Measurements from ENCODE around the gene CNOT10.
"Not testable (repeated sequence)": the region's sequence is repeated elsewhere in the genome, so short reads cannot be mapped to it uniquely, and the experiment has no call there.

CNOT10 gene, protein sequence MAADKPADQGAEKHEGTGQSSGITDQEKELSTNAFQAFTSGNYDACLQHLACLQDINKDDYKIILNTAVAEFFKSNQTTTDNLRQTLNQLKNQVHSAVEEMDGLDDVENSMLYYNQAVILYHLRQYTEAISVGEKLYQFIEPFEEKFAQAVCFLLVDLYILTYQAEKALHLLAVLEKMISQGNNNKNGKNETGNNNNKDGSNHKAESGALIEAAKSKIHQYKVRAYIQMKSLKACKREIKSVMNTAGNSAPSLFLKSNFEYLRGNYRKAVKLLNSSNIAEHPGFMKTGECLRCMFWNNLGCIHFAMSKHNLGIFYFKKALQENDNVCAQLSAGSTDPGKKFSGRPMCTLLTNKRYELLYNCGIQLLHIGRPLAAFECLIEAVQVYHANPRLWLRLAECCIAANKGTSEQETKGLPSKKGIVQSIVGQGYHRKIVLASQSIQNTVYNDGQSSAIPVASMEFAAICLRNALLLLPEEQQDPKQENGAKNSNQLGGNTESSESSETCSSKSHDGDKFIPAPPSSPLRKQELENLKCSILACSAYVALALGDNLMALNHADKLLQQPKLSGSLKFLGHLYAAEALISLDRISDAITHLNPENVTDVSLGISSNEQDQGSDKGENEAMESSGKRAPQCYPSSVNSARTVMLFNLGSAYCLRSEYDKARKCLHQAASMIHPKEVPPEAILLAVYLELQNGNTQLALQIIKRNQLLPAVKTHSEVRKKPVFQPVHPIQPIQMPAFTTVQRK

DNA sequence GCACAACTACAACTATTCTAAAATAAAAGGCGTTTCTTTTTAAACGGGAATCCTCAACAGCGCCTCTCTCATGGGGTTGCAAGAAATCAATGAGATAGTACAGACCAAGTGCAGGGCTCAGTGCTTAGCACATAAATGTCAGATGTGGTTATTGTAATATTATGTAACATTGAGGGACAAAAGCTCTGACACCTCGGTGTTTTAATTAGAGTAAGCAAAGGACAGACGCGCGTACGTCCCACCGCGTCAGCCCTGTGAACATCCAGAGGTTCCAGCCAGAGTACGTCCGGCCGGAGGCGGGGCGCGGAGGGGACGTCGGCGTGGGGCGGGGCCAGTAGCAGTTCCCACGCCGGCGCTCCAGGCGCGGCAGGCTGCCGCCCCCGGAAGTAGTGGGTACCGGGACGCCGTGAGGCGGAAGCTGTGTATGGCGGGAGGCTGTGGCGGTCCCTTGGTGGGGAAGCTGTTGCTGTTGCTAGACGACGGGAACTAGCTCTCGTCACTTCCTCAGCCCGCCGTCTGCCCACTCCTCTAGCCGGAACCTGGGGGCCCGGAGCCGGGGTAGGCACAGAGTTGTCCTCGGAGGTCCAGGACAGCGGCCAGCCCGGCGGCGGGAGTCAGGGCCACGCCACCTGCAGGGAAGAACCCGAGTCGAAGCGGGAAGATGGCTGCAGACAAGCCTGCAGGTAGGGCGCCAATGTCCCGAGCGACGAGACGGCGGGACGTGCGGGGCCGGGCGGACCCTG, at the start of gene CNOT10:
Gene CNOT10, plus strand, starts transcription at position 389 of the 743 bp plus-strand sequence. Its CDS starts 273 bp downstream, at position 662.
- in situ Hi-C loops (cut with MboI; ENCODE audit: low sequenced_read_pairs): no loop called here

DNA sequence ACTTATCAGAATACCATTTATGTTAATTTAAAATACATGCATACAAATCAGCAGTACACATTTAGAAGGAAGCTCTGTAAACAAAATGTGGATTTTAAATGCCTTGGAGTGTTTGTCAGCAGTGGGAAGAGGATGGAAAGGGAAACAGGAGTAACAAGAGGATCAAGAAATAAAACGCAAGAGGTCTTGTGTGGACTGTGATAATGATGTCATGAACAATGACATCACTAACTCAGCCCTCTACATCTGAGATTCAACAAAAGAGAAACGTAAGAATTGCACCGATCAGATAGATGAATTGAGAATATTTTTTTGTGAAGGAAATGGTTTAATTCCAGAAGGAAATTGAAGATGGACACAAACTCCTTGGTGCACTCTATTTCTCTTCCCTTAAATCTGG, 44.0 kb upstream of the CNOT10 start:
- in situ Hi-C loops (cut with MboI; ENCODE audit: low sequenced_read_pairs): no loop called here

DNA sequence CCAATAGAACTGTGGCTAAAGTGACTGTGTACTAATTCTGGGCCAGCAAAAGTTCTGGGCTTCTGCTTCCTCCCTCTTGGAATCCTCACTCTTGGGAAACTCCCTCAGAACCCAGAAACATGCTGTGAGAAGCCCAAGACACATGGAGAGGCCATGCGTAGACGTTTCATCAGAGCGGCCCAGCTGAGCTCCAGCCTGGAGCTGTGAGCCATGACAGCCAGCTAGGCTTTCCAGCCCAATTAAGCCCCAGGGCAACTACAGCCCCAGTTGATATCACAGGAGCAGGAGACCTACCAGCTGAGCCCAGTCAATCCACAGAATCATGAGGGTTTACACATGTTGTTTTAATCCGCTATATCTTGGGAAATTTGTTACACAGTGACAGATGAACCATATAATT, 43.6 kb upstream of the CNOT10 start:
- in situ Hi-C loops (cut with MboI; ENCODE audit: low sequenced_read_pairs): no loop called here

DNA sequence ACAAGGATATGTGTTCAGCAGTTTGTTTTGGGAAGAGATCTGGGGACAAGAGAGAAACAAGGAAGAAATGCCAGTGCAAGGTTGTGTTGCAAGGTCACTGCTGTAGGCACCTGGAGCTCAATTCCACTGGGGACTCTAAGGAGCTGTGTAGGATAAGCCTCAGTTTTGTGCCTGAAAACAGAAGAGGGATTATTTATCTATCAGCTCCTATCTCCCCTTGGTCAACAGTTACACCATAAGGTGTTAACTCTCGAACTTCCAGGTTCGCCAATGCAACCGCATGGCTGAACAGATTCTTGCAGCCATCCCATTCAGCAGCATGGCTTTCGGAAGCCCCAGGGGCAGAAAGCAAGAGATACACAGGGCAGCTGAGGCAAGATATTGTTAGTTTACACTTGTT, 41.6 kb upstream of the CNOT10 start:
- in situ Hi-C loops (cut with MboI; ENCODE audit: low sequenced_read_pairs): no loop called here

DNA sequence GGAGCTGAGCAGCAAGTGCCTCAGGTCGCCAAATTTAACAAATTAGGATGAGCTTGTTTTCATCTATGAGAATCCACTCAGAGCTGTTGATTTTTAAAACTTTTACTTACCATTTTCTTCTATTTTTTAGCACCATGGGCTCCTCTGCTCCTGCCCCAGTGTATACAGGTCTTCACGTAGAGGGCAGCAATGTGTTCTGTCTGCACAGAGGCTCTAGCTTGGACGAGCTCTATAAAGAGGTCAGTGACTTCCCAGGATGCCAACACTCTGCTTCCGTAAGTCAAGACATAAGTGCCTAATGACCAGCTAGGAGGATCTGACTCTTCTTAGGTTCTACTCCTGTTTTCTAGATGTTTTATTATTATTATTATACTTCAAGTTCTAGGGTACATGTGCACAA, 41.2 kb upstream of the CNOT10 start:
- in situ Hi-C loops (cut with MboI; ENCODE audit: low sequenced_read_pairs): no loop called here

DNA sequence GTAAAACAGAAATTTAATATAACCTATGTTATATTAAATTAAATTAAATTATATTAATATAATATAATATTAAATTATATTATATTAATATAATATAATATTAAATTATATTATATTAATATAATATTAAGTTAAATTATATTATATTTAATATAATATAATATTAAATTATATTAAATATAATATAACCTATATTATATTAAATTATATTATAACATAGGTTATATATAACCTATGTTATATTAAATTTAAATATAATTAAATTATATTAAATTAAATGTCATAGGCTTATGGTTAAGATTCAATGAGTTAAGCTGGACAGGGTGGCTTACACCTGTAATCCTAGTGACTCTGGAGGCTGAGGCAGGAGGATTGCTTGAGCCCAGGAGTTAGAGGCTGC, 40.6 kb upstream of the CNOT10 start:
- in situ Hi-C loops (cut with MboI; ENCODE audit: low sequenced_read_pairs): no loop called here

DNA sequence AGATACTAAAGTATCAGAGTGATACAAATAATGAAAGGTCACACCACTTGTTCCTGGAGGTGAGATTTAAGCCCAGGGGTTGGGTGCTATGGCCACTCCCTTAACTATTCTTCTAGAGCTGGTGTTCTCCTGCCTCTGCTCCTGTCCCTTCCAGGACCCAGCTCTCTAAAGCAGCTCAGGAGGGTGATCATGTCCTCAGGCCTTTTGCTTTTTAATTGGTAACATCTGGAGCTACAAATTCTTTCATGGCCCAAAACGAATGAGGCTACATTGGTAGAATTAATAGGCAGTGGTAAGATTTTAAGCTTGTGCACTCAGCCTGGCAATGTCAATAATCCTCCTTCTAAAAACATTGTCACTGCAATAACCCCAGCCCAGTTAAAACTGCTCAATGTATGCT, 38.2 kb upstream of the CNOT10 start:
- in situ Hi-C loops (cut with MboI; ENCODE audit: low sequenced_read_pairs): no loop called here

DNA sequence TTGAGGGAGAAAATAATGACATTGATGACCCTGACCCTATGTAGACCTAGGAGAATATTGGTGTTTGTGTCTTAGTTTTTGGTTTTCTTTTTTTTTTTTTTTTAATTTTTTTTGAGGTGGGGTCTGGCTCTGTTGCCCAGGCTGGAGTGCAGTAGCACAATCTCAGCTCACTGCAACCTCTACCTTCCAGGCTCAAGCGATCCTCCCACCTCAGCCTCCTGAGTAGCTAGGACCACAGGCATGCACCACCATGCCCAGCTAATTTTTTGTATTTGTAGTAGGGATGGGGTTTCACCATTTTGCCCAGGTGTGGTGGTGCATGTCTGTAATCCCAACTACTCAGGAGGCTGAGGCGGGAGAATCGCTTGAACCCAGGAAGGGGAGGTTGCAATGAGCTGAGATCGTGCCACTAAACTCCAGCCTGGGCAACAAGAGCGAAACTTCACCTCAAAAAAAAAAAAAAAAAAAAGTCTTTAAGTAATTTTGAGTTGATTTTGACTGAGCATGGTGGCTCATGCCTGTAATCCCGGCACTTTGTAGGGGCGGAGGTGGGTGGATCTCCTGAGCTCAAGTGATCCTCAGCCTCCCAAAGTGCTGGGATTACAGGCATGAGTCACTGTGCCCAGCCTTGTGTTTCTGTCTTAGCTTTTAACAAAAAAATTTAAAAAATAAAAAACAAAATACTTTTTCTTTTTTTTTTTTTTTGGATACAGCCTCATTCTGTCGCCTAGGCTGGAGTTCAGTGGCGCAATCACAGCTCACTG, 32.5 kb upstream of the CNOT10 start:
- in situ Hi-C loops (cut with MboI; ENCODE audit: low sequenced_read_pairs): not testable (repeated sequence)

DNA sequence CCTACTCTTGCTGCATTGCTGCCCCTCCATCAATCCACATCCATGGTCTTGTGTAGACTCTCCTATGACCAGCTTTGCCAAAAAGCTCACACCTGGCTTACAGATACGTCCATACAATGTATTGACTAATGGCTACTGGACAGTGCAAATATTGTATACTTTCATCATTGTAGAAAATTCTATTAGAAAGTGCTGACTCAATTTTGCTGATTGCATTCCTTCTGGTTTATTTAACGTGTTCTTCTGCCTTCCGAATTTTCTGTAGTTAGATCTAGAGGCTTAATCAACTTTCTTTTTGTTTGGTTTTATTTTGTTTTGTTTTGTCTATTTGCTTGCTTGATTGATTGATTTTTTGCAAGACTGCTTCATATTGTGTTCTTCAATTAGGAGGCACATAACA, 29.8 kb upstream of the CNOT10 start:
- in situ Hi-C loops (cut with MboI; ENCODE audit: low sequenced_read_pairs): no loop called here

DNA sequence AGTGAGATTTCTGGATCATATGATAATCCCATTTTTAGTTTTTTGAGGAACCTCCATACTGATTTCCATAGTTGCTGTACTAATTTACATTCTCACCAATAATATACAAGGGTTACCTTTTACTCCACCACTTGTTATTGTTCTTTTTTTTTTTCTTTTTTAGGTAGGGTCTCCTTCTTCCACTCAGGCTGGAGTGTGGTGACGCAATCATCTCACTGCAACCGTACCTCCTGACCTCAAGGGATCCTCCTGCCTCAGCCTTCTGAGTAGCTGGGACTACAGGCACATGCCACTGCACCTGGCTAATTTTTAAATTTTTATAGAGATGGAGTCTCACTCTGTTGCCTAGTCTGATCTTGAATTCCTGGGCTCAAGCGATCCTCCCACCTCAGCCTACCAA, 24.4 kb upstream of the CNOT10 start:
- in situ Hi-C loops (cut with MboI; ENCODE audit: low sequenced_read_pairs): no loop called here

DNA sequence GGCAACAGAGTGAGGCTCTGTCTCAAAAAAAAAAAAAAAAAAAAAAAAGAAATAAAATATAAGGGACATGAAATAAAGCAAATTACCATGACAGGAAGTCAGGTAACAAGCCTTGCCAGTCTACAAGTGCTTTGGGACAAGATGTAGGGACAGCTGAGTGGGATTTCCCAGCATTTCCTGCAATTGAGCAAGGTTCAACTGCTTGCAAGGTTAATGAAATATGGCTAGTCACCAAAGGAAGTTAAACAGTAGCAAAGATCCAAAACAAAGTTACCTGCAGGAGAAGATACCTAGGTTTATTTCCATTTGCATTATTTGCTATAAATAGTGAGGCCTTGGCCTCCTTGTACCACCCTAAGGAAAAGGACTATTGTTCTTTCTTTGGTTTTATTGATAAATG, 22.3 kb upstream of the CNOT10 start:
- in situ Hi-C loops (cut with MboI; ENCODE audit: low sequenced_read_pairs): no loop called here

DNA sequence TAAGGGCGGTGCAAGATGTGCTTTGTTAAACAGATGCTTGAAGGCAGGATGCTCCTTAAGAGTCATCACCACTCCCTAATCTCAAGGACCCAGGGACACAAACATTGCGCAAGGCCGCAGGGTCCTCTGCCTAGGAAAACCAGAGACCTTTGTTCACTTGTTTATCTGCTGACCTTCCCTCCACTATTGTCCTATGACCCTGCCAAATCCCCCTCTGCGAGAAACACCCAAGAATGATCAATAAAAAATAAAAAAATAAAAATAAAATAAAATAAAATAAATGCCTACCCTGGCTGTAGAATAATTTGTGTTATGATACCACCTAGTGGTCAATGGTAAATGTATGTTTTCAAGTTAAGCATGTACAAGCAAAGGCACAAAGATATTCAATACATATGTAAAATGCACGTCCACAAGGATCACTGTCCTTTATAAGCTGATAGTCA, 20.3 kb upstream of the CNOT10 start:
- in situ Hi-C loops (cut with MboI; ENCODE audit: low sequenced_read_pairs): not testable (repeated sequence)

DNA sequence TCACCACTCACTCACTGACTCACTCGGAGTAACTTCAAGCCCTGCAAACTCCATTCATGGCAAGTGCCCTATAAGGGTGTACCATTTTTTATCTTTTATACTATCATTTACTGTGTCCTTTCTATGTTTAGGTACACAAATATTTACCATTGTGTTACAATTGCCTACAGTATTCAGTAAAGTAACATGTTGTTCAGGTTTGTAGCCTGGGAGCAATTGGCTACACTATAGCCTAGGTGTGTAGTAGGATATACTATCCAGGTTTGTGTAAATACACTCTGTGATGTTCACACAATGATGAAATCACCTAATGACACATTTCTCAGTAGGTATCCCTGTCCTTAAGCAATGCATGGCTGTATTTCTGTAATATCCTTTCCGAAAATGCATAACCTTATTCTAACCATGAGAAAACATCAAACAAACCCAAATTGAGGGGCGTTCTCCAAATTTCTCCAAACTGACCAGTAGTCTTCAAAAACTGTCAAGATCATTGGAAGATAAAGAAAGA, 17.9 kb upstream of the CNOT10 start:
- in situ Hi-C loops (cut with MboI; ENCODE audit: low sequenced_read_pairs): no loop called here

DNA sequence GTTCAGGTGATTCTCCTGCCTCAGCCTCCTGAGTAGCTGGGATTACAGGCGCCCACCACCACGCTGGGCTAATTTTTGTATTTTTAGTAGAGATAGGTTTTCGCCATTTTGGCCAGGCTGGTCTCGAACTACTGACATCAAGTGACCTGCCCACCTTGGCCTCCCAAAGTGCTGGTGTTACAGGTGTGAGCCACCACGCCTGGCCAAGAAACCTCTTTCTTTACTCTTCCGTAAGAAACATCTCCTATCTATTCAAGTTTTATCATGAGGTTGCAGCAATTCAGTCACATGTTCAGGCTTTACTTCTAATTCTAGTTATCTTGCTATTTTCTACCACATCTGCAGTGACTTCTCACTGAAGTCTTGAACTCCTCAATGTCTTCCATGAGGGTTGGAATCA, 15.8 kb upstream of the CNOT10 start:
- in situ Hi-C loops (cut with MboI; ENCODE audit: low sequenced_read_pairs): not testable (repeated sequence)

DNA sequence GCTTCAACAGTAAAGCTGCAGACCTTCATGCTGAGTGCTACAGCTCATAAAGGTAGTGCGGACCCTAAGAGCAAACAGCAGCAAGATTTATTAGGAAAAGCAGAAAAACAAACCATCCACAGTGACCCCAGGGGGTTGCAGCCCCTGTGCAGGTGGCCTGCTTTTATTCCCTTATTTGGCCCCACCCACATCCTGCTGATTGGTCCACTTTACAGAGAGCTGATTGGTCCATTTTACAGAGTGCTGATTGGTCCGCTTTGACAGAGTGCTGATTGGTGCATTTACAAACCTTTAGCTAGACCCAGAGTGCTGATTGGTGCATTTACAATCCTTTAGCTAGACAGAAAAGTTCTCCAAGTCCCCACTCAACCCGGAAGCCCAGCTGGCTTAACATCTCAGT, 11.3 kb upstream of the CNOT10 start:
- in situ Hi-C loops (cut with MboI; ENCODE audit: low sequenced_read_pairs): not testable (repeated sequence)

DNA sequence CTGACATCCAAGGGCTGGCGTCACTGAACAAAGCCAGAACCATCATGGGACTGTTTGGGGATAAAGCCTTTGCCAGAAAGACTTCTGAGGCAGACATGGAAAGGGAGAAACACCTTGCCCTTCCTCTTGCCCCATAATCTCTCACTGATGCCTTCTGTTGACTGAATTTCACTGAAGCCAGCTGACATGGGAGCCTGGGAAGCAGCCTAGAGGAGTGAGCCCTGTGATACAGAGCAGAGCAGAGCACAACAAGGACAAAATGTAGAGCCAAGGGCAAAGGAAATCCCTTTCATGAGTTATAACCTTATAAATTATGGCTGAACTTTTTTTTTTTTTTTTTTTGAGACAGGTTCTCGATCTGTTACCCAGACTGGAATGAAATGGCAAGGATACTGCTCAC, 9.8 kb upstream of the CNOT10 start:
- in situ Hi-C loops (cut with MboI; ENCODE audit: low sequenced_read_pairs): no loop called here

DNA sequence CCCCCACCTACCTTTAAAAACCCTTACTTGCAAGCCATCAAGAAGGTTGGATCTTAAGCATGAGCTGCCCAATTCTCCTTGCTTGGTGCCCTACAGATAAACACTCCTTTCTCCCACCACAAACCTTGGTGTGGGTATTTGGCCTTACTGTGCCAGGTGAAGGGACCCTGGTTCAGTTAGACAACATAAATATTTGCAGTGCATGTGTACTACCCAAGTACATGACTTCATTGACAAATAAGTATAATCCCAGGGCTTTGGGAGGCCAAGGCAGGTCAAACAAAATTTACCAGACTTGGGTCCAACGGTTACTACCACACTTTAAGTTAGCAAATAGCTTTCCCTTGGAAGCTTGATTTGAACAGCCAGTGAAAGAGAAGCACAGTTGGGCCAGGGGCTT, 9.3 kb upstream of the CNOT10 start:
- in situ Hi-C loops (cut with MboI; ENCODE audit: low sequenced_read_pairs): no loop called here

DNA sequence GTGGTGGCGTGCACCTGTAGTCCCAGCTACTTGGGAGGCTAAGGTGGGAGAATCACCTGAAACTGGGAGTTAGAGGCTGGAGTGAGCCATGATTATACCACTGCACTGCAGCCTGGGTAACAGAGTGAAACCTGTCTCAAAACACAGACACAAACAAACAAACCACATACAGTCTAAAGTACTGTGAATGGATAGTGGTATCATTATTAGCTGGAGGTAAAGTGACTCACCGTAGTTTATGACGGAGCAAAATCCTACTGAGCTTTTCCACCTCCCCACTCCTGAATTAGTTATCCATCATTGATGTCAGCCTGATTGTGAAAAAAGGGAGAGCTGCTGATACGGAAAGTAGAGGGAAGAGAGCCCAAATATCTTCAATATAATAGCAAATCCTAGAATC, 3.2 kb upstream of the CNOT10 start:
- in situ Hi-C loops (cut with MboI; ENCODE audit: low sequenced_read_pairs): no loop called here

DNA sequence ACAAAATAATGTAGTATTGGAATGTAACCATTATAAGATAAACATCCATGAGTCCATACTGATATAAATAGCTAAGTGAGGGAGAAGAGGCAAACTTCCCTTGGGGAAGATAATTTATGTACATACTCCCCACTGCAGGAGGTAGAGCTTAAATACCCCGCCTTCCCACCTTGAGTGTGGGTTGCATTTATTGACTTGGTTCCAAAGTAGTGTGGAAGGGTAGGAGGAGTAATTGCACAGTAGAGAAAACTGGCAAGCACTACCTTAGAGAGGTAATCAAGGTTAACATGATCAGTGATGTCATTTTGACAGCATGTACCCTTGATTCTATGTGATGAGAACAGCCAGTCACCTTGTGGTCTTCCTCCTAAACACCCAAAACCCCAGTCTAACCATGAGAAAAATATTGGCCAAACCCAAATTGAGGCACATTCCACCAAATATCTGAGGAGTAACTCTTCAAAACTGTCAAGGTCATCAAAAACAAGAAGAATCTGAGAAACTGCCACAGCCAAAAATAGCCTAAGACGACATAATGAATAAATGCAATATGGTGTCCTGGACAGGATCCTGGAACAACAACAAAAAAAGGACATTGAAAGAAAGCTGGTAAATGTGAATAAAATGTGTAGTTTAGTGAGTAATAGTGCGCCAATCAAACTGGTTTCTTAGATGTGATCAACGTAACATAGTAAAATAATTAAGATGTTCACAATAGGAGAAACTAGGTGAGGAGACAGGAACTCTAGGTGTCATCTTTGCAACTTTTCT, 774 bp upstream of the CNOT10 start:
- in situ Hi-C loops (cut with MboI; ENCODE audit: low sequenced_read_pairs): no loop called here
